ENCODE measurements around the gene NR6A1. TPM values are rescaled to one million over a fixed set of nuclear protein-coding genes. Genes with fewer than 3 reads are reported as not detected.
A peak's percentile ranks its signal among the peaks of the same experiment; 100 is the strongest.

The NR6A1 gene
- total RNA-seq, 1 experiment from 2014 or later, result 99.3 TPM

DNA sequence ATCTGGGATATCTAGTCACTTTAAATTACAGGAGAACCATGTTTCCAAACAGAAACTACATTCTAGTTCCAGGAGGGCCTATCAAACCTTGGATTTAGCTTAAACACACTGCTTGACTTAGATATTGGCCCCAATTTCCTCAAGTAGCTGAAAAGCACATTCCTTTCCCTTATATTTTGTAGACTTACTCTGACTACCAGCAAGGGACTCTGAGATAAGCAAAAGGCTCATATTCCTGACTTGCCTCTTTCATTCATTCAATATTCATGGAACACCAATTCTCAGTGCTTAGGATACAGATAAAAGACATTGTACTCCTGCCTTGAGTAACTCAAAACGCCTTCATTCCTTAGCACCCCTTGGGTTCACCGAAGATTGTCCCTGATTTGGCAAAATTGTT is 11.8 kb downstream of the NR6A1 start:
- Histone ChIP-seq H4K20me1 (ENCODE audit: control insufficient read depth, insufficient read depth, insufficient read length) (no peaks in the 10 kb centered on the region), H4K91ac (ENCODE audit: insufficient read length, low read depth, low read length) (no peak overlapping the region), H3K23me2 (ENCODE audit: insufficient read length, low read depth, low read length, poor library complexity, severe bottlenecking) (peaks cover 3% of the 10 kb centered on the region), H3K27ac (ENCODE audit: insufficient read length, low read depth, low read length) (peak overlapping the region; percentile 56), H3T11ph (ENCODE audit: low read length) (peak overlapping the region; percentile 39), H2BK15ac (ENCODE audit: low read depth, low read length) (no peak overlapping the region), H2AK5ac (ENCODE audit: insufficient read length, low read length) (peak overlapping the region; percentile 90), H2BK12ac (ENCODE audit: insufficient read length, low read depth, low read length) (peak overlapping the region; percentile 76), H3K4ac (ENCODE audit: low read depth, low read length) (no peak overlapping the region; the same call in 1 of the 2 replicates), H2BK20ac (ENCODE audit: low read depth, low read length, poor library complexity, severe bottlenecking) (no peak overlapping the region), H3K56ac (ENCODE audit: insufficient read length, low read depth, low read length) (no peak overlapping the region), H3K9ac (ENCODE audit: extremely low read depth, insufficient read length, low read length) (no peak overlapping the region), H4K5ac (ENCODE audit: insufficient read length, low read depth, low read length) (no peak overlapping the region), H3K14ac (ENCODE audit: insufficient read depth, low read length) (no peak overlapping the region), H3K23ac (ENCODE audit: insufficient read length, low read depth, low read length) (no peak overlapping the region), H3K79me1 (ENCODE audit: insufficient read depth, low read depth, low read length, poor library complexity, severe bottlenecking) (peaks cover 3% of the 10 kb centered on the region), H3K27me3 (ENCODE audit: insufficient read depth, low read length) (no peaks in the 10 kb centered on the region), H4K8ac (replicated peaks; ENCODE audit: insufficient read length, low read depth, low read length) (no peak overlapping the region), H2BK5ac (ENCODE audit: insufficient read length, low read length) (no peak overlapping the region), H3K9me3 (ENCODE audit: control insufficient read depth, low read depth, low read length) (no peaks in the 10 kb centered on the region), H3K4me1 (ENCODE audit: insufficient read depth, low read length) (peaks cover 11% of the 10 kb centered on the region), H2AFZ (ENCODE audit: low read length) (no peak overlapping the region), H3K4me2 (ENCODE audit: insufficient read depth, insufficient read length, low read length) (peak overlapping the region; percentile 77), H3K79me2 (ENCODE audit: insufficient read depth, low read length) (peaks cover 13% of the 10 kb centered on the region; the same call in 1 of the 2 replicates), H3K18ac (ENCODE audit: insufficient read length, low read depth, low read length) (no peak overlapping the region), H2BK120ac (ENCODE audit: low read depth, low read length, poor library complexity, severe bottlenecking) (no peak overlapping the region)
- DNase-seq, result no peak
- Mint-ChIP-seq H3K4me3 (peak overlapping the region in 1 of 2 experiments; percentile 68; a peak in 3 of 5 replicates), H3K27ac (peak overlapping the region in 2 of 3 experiments; percentile 98 to 99; a peak in 6 of 7 replicates), H3K4me1 (peaks cover 90 to 94% of the 10 kb centered on the region in 2 experiments), H3K27me3 (ENCODE audit: low read depth) (no peaks in the 10 kb centered on the region), H3K36me3 (ENCODE audit: insufficient read depth in 1 of 3, low read depth in 3 of 3) (no peaks in the 10 kb centered on the region), H3K9me3 (no peaks in the 10 kb centered on the region)
- no CpG with 5 or more reads among the region's 2 CpGs for WGBS (ENCODE audit: extremely low coverage, insufficient read length, low lambda C conversion rate)
- TF ChIP-seq, protein P1, sequence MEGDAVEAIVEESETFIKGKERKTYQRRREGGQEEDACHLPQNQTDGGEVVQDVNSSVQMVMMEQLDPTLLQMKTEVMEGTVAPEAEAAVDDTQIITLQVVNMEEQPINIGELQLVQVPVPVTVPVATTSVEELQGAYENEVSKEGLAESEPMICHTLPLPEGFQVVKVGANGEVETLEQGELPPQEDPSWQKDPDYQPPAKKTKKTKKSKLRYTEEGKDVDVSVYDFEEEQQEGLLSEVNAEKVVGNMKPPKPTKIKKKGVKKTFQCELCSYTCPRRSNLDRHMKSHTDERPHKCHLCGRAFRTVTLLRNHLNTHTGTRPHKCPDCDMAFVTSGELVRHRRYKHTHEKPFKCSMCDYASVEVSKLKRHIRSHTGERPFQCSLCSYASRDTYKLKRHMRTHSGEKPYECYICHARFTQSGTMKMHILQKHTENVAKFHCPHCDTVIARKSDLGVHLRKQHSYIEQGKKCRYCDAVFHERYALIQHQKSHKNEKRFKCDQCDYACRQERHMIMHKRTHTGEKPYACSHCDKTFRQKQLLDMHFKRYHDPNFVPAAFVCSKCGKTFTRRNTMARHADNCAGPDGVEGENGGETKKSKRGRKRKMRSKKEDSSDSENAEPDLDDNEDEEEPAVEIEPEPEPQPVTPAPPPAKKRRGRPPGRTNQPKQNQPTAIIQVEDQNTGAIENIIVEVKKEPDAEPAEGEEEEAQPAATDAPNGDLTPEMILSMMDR (conservative IDR thresholded peaks at IDR 0.05), result no peak

Measured in H9 (cell line).